Endothelial cell of umbilical vein (primary cell): Measurements from ENCODE around the gene BBX. TPM values are rescaled to one million over a fixed set of nuclear protein-coding genes. Genes with fewer than 3 reads are reported as not detected.

Experiments used
- BruUV-seq: library from RNA; stranded (reverse); fragments of 400-500 nt; replicated peaks from 2 replicates; lab custom pipeline; 2021; lab: Mats Ljungman, UMichigan
- CTCF ChIA-PET: fragments of 300-600, 350-600 bp; sonication (Branson Sonifier 250); formaldehyde crosslinking; loops from one replicate; lab custom pipeline; 2021; ENCODE audit warnings: antibody characterized with exemption, inconsistent platforms; lab: Charles Lee
- POLR2A ChIA-PET: fragments of 300-600, 350-600 bp; sonication (Branson Sonifier 250); formaldehyde crosslinking; loops from one replicate; lab custom pipeline; 2021; ENCODE audit warnings: antibody characterized with exemption, inconsistent platforms; lab: Charles Lee
- DNase-seq: peaks from one replicate; pipeline ENCODE4 v3.0.0-alpha.2; 2011; ENCODE audit warnings: low read depth, low spot score
- FAIRE-seq: peaks from 2 replicates; lab custom pipeline; 2011; peaks lifted over from hg19 to GRCh38; lab: Jason Lieb, UNC
- H2AFZ ChIP-seq: 2 replicates; pipeline ENCODE4 v1.6.0; 2012; ENCODE audit warnings: low read depth, low read length, control low read depth, inconsistent platforms
- H3K27ac ChIP-seq: 2 replicates; pipeline ENCODE4 v1.5.1; 2011; ENCODE audit warnings: low read depth, mild to moderate bottlenecking, control low read depth, low read length, moderate library complexity; ENCODE audit not compliant: insufficient read depth
- H3K27me3 ChIP-seq, 2 experiments: 2 replicates each; pipeline versions ENCODE4 v1.6.0 to v1.6.1; 2011; ENCODE audit warnings: low read length in 2 of 2, mixed read lengths in 1 of 2; ENCODE audit not compliant: control insufficient read depth in 2 of 2, insufficient read depth in 2 of 2
- H3K36me3 ChIP-seq, 2 experiments: 2 replicates in 1 of 2; 3 replicates in 1 of 2; pipeline ENCODE4 v1.5.1; 2011; ENCODE audit warnings: low read length in 2 of 2, mild to moderate bottlenecking in 1 of 2, moderate library complexity in 1 of 2; ENCODE audit not compliant: control insufficient read depth in 2 of 2, insufficient read depth in 2 of 2; ENCODE audit errors: extremely low read depth in 1 of 2
- H3K4me1 ChIP-seq: 3 replicates; pipeline ENCODE4 v1.5.1; 2011; ENCODE audit warnings: mild to moderate bottlenecking, low read length; ENCODE audit not compliant: control insufficient read depth, insufficient read depth; ENCODE audit errors: extremely low read depth
- H3K4me2 ChIP-seq: 2 replicates; pipeline ENCODE4 v1.6.1; 2011; ENCODE audit warnings: low read length, control low read depth, mixed read lengths; ENCODE audit not compliant: insufficient read depth
- H3K4me3 ChIP-seq, 3 experiments: fragments of 200-600 bp in 1 of 3; sonication (generic), shearing (Covaris generic) in 1 of 3; replicated peaks in 1 of 3; 2 replicates each; pipeline ENCODE4 v1.5.1; 2011 to 2016; ENCODE audit warnings: control low read depth in 3 of 3, low read length in 3 of 3, mild to moderate bottlenecking in 2 of 3, inconsistent platforms in 1 of 3, low read depth in 1 of 3, moderate library complexity in 1 of 3; ENCODE audit not compliant: insufficient read depth in 1 of 3
- H3K79me2 ChIP-seq: 2 replicates; pipeline ENCODE4 v1.6.0; 2012; ENCODE audit warnings: low read length, inconsistent platforms; ENCODE audit not compliant: control insufficient read depth, insufficient read depth
- H3K9ac ChIP-seq: replicated peaks from 2 replicates; pipeline ENCODE3; 2011; ENCODE audit warnings: low read length, control low read depth; ENCODE audit not compliant: insufficient read depth; ENCODE audit errors: extremely low read depth
- H3K9me1 ChIP-seq: replicated peaks from 3 replicates; pipeline ENCODE4 v1.6.0; 2011; ENCODE audit warnings: mild to moderate bottlenecking, low read length; ENCODE audit not compliant: control insufficient read depth, insufficient read depth; ENCODE audit errors: extremely low read depth
- H3K9me3 ChIP-seq: replicated peaks from 2 replicates; pipeline ENCODE4 v1.5.1; 2012; ENCODE audit warnings: low read length, inconsistent platforms; ENCODE audit not compliant: control insufficient read depth, insufficient read depth
- H4K20me1 ChIP-seq: replicated peaks from 2 replicates; pipeline ENCODE3; 2011; ENCODE audit warnings: mild to moderate bottlenecking, low read length; ENCODE audit not compliant: control insufficient read depth, insufficient read depth; ENCODE audit errors: extremely low read depth
- FOS ChIP-seq: IDR thresholded peaks from 2 replicates; pipeline ENCODE4 v1.6.1; 2011; ENCODE audit warnings: mild to moderate bottlenecking, low read length, moderate library complexity, borderline replicate concordance; ENCODE audit not compliant: insufficient read depth
- GATA2 ChIP-seq: IDR thresholded peaks from 2 replicates; pipeline ENCODE4 v1.7.0; 2011; ENCODE audit warnings: low read depth, mild to moderate bottlenecking, moderate library complexity, mixed read lengths, low read length; ENCODE audit not compliant: insufficient read length, insufficient read depth
- dilution Hi-C: fragments of 300-500 bp; cut with MboI; formaldehyde crosslinking; loops from one replicate; pipeline ENCODE4 v1.15.0; 2019; ENCODE audit warnings: low sequenced_read_pairs; ENCODE audit not compliant: extremely low pct_ligation_motif_present
- intact Hi-C: fragments of 100-400 bp; cut with micrococcal nuclease; formaldehyde crosslinking; loops from one replicate; pipeline ENCODE4 v1.10.0; 2022
- polyA plus RNA-seq, 4 experiments: library from polyadenylated mRNA; depleted of rRNA in 3 of 4; stranded (reverse) in 3 of 4; unstranded in 1 of 4; fragments of >200 nt; gene quantifications; 2 replicates each; pipeline versions ENCODE4 v1.2.1 to v1.2.3, GENCODE V29; 2011 to 2012; ENCODE audit warnings: missing spikeins in 1 of 4
- total RNA-seq: library from RNA; stranded (reverse); gene quantifications from 2 replicates; pipeline ENCODE4 v1.2.3, GENCODE V29; 2021
- TF ChIP-seq, protein P1 (sequence below), 2 donors: IDR thresholded peaks; 1 replicate in 1 of 2; 2 replicates in 1 of 2; pipeline ENCODE4 v1.5.1; 2011; ENCODE audit warnings: low read length in 2 of 2, mild to moderate bottlenecking in 2 of 2, moderate library complexity in 2 of 2, control low read depth in 1 of 2, inconsistent platforms in 1 of 2, low read depth in 1 of 2; ENCODE audit not compliant: insufficient read depth in 1 of 2; ENCODE audit errors: extremely low read depth in 1 of 2

The BBX gene
- total and polyA plus RNA-seq, 2 donors (not counting 3 experiments of a cell fraction or from before 2014, with no cell fraction given), result 21.4 to 43.4 TPM

DNA sequence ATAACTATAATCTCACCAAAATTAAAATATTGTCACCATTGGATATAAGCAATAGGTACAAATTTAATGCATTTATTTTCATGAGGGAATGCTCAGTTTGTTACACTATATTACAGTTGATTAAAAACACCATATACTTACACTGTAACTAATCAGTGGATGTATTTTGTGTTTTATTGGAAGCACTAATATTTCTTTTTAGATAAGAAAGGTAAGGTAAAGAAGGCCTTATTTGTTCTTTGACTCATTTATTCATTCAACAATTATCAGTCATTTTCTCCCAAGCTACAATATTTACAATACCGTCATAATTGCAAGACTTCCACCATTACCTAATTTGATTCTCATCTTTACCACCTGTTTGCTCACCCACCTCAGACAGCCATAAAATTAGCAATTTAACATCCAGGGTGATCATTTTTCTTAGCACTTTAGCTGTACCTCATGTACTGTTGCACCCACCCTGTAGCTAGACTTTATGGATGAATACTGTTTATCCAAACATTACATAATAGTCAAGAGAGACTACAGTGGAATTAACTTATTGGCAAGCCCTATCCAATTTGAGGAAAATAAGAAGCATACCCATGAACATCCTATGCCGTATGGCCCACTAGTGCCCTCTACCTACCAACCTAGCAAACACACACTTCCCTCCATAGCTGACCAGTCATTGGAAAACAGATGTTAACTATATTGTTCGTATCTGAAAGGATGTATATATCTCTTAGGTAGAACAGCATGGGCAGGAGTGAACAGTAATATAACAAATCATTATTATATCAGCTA lies 229.6 kb downstream of the BBX start:
- Histone ChIP-seq H3K79me2 (no peaks in the 10 kb centered on the region), H3K4me3 (no peak overlapping the region), H4K20me1 (no peaks in the 10 kb centered on the region), H3K36me3 (no peaks in the 10 kb centered on the region), H3K4me1 (no peaks in the 10 kb centered on the region), H3K9me3 (no peaks in the 10 kb centered on the region), H3K9me1 (no peaks in the 10 kb centered on the region), H3K4me2 (no peak overlapping the region), H3K27me3 (no peaks in the 10 kb centered on the region), H2AFZ (no peak overlapping the region), H3K9ac (no peak overlapping the region), H3K27ac (no peak overlapping the region)
- DNase-seq (peak; percentile 42), FAIRE-seq (peak; percentile 68)
- no TSS peak for BruUV-seq
- POLR2A ChIA-PET, result no interaction called here
- CTCF ChIA-PET, result interaction anchor here (0.8 to 8.5 kb wide), 15 partner anchors 11 to 725 kb away, joined by 3 to 71 read pairs (median 6); no protein-coding TSS in a partner anchor
- dilution Hi-C loops, result no loop called here
- intact Hi-C loops, result loop anchor here (2.0 to 5.0 kb wide), 3 partner anchors 76 to 175 kb away; no protein-coding TSS in a partner anchor
- no peak for TF ChIP-seq FOS
- TF ChIP-seq, protein P1, sequence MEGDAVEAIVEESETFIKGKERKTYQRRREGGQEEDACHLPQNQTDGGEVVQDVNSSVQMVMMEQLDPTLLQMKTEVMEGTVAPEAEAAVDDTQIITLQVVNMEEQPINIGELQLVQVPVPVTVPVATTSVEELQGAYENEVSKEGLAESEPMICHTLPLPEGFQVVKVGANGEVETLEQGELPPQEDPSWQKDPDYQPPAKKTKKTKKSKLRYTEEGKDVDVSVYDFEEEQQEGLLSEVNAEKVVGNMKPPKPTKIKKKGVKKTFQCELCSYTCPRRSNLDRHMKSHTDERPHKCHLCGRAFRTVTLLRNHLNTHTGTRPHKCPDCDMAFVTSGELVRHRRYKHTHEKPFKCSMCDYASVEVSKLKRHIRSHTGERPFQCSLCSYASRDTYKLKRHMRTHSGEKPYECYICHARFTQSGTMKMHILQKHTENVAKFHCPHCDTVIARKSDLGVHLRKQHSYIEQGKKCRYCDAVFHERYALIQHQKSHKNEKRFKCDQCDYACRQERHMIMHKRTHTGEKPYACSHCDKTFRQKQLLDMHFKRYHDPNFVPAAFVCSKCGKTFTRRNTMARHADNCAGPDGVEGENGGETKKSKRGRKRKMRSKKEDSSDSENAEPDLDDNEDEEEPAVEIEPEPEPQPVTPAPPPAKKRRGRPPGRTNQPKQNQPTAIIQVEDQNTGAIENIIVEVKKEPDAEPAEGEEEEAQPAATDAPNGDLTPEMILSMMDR (IDR thresholded peaks at IDR 0.05; ENCODE audit: extremely low read depth in 1 of 2, insufficient read depth in 1 of 2, low read depth in 1 of 2, low read length in 2 of 2), result peak; percentile 33 to 41

DNA sequence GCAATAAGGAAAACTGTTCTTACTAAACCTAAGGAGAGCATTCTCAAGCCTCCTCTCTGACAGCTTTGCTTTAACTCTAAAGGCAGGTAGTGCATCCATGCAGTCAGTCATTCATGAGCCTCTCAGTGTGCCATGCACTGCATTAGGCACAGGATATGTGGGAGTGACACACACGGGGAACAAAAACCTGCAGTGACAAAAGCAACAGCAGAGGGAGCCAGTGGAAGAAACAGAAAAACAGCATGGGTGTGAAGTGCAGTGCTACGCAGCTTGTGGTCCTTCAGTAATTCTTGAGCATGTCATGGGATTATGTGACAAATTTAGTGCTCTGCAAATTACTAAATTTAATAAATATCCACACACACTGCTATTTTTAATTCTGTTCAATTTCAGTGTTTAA lies 230.7 kb downstream of the BBX start:
- no peaks in the 10 kb centered on the region for H3K27me3 ChIP-seq
- no peaks in the 10 kb centered on the region for H4K20me1 ChIP-seq
- H3K4me1 ChIP-seq, result no peaks in the 10 kb centered on the region
- FAIRE-seq, result peak; percentile 55
- no peak overlapping the region for H3K4me2 ChIP-seq
- POLR2A ChIA-PET, result no interaction called here
- H3K9me1 ChIP-seq, result no peaks in the 10 kb centered on the region
- TF ChIP-seq, protein P1 (IDR thresholded peaks at IDR 0.05; ENCODE audit: extremely low read depth in 1 of 2, insufficient read depth in 1 of 2, low read depth in 1 of 2, low read length in 2 of 2), result peak; percentile 29 to 52
- TF ChIP-seq GATA2, result no peak
- no peaks in the 10 kb centered on the region for H3K36me3 ChIP-seq
- no peak overlapping the region for H3K27ac ChIP-seq
- no peak overlapping the region for H2AFZ ChIP-seq
- DNase-seq, result peak; percentile 47
- no peaks in the 10 kb centered on the region for H3K79me2 ChIP-seq
- no TSS peak for BruUV-seq
- dilution Hi-C loops, result no loop called here
- H3K4me3 ChIP-seq, result no peak overlapping the region
- intact Hi-C loops, result loop anchor here (2.0 to 5.0 kb wide), 3 partner anchors 77 to 174 kb away; no protein-coding TSS in a partner anchor
- no peaks in the 10 kb centered on the region for H3K9me3 ChIP-seq
- no peak overlapping the region for H3K9ac ChIP-seq
- CTCF ChIA-PET, result interaction anchor here (1.0 to 8.5 kb wide), 7 partner anchors 12 to 724 kb away, joined by 4 to 71 read pairs (median 14); no protein-coding TSS in a partner anchor
